Fibroblast of the conjunctiva (primary cell): Measurements from ENCODE around the gene WBP1L.
"Not testable (repeated sequence)": the region's sequence is repeated elsewhere in the genome, so short reads cannot be mapped to it uniquely, and the experiment has no call there.

ENCODE experiments used
- DNase-seq: peaks from one replicate; pipeline ENCODE4 v3.0.0-alpha.2; 2010; ENCODE audit warnings: low read depth

The WBP1L gene

DNA sequence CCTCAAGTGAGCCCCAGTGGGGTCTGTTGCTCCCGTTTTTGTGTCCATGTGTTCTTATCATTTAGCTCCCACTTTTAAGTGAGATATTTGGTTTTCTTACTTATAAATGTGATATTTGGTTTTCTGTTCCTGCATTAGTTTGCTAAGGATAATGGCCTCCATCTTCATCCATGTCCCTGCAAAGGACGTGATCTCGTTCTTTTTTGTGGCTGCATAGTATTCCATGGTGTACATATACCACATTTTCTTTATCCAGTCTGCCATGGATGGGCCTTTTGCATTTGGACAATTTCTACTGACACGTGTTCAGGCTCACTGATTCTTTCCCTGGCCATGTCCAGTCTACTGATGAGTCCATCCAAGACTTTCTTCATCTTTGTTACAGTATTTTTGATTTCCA lies 19.8 kb upstream of the WBP1L start:
- DNase-seq, result no peak

DNA sequence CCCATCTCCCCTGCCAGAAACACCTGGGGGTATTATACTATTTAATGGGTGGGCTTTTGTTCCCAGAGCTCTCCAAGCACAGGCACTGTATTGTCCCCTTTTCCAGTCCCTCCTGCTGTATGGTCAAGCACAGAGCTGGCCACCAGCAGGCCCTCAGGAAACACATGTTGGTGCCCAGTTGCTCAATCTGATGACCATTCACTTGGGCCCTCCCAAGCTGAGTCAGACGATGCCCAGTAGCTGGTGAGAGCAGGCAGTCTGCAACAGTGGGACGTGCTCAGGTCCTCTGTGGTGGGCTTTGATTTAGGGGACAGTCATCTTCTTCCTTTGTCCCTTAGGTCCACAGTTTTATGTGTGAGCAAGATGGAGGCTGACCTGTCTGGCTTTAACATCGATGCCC lies 17.5 kb upstream of the WBP1L start:
- no peak for DNase-seq

GRCh38 chr10:102727037-102727818 lies 16.5 kb upstream of the WBP1L start:
- DNase-seq, result no peak

- DNase-seq, result peak; percentile 59
Observed at GRCh38 chr10:102729029-102730026, 14.4 kb upstream of the WBP1L start.

DNA sequence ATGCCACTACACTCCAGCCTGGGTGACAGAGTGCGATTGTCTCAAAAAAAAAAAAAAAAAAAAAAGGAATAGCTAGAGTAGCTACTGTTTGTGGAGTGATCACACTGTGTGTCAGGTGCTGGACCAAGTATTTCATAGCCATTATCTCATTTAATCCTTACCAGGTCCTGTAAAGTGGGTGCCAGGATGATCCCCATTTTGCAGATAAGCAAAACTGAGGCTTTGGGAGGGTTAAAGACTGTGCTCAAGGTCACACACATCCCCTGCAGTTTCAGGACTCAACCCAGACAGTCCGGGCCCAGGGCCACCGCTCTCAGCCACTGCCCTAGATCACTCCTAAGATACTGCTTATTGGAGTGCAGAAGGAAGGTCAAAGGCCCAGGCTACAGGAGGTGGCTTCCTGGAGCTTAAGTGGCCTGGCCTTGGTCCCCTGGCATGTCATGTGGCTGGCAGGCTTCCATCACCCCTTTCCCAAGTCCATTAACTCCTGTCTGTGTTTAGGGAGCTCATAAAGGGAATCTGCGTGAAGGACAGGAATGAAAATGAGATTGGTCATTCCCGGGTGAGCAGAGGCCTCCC lies 12.4 kb upstream of the WBP1L start:
- DNase-seq, result no peak

DNA sequence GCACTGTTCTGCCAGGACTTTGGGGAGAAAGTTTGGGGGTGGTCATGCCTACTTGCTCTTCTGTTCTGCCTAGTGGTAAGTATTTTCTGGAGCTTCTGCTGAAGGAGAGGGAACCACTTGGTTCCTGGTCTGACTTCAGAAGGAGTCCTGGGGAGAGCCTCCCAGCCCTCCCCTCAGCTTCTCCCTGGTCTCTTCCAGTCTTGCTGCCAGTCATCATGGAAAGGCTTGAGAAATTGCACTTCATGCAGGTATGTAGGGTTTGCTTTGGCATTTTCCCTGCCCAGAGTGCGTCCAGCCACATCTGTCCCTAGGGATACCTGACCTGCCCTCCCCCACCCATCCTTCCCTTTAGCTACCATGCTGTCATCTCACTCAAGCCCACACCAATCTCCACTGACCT lies 11.1 kb upstream of the WBP1L start:
- DNase-seq, result no peak

DNA sequence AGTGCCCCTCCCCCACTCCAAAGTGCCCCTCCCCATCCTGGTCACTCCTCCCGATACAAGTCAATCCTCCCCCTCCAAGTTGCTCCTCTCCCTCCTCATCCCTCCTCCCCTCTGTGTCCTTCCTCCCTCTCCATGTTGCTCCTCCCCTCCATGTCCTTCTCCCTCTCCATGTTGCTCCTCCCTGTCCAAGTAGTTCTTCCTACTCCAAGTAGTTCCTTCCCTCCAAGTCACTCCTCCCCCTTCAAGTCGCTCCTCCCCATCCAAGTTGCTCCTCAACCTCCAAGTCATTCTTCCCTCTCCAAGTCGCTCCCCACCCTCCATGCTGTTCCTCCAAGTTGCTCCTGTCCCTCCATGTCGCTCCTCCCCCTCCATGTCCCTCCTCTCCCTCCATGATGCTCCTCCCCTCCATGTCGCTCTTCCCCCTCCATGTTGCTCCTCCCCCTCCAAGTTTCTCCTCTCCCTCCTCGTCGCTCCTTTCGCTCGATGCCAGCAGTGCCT lies 8.6 kb upstream of the WBP1L start:
- DNase-seq, result no peak

DNA sequence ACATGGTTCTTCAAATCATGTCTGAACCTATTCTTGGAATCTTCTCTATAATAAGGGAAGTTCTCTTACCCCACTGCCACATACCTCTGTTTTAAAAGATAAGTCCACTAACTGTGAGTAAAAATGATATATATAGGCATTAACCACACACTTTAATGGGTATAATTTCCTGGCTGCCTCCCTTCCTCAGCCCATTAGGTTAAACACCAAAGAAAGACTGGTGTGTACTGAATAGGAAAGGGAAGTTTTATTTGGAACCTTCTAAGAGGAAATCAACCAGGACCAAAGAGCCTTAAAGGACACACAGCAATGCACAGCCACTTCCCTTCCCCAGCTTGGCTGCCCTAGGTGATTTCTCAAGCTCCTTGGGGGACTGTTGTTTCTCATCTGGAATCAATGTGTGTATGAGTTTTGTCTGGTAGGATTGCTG lies 5.0 kb upstream of the WBP1L start:
- no peak for DNase-seq

GRCh38 chr10:102740229-102740628 lies 3.5 kb upstream of the WBP1L start:
- DNase-seq, result no peak

DNA sequence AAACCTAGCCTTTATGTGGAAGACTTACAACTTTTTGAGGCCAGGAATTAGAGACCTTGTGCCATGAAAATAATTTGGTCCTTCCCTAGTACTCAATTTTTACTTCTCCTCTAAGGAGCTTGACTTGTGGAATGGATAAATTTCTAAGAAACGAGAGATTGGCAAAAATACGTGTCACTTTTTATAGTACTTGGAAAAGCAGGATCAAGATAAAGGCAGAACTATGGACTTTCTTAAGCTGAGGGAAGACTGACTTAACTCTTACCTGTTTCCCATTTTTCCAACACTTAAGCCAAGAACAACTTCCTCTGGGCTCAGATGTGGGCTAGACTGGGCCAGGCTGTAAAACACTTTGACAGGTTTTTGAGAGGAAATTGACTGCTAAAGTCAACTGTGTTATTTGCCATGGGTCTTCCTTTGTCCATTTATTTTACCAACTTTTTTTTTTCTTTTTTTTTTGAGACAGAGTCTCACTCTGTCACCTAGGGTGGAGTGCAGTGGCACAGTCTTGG lies 2.0 kb upstream of the WBP1L start:
- no peak for DNase-seq

- not testable (repeated sequence) for DNase-seq
Observed at GRCh38 chr10:102742313-102742712, 1.4 kb upstream of the WBP1L start.

- DNase-seq, result no peak
Observed at GRCh38 chr10:102743078-102743587, 615 bp upstream of the WBP1L start.

GRCh38 chr10:102744374-102745051 lies 765 bp downstream of the WBP1L start:
- no peak for DNase-seq

- DNase-seq, result no peak
Observed at GRCh38 chr10:102745157-102745556, 1.4 kb downstream of the WBP1L start.

DNA sequence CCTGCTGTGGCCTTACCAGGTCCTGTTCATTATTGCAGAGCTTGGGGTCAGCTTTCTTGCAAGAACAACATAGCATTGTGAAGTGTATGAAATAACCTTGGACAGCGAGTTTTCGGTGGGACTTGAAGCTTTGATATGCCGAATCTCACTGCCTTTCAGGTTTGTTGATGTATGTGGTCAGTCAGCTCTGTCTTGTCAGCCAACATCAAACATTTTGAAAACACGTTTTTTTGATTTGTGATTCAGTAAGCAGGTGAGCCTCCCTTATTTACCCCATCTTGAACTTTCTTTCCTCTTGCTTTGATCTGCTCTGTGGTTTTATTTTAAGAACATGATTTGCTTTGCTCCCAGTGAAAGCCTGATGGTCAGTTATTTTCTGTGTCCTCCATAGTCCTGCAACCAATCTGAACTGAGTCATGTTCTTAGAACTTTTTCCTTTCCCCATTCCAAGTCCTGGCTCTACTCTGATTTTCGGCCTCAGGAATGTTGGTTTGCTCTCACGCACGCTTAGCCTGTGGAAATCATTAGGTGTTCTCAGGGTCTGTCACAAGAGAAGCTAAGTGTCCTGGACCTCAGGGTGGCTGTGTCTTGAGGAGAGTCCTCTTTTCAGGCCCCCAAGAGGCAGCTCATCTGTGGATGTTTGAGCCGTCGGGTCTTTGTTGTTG lies 8.7 kb downstream of the WBP1L start:
- no peak for DNase-seq

- DNase-seq, result peak; percentile 65
Observed at GRCh38 chr10:102752934-102753664, 9.4 kb downstream of the WBP1L start.

- no peak for DNase-seq
Observed at GRCh38 chr10:102753718-102754117, 10.0 kb downstream of the WBP1L start.

GRCh38 chr10:102757323-102757722 lies 13.6 kb downstream of the WBP1L start:
- DNase-seq, result no peak

DNA sequence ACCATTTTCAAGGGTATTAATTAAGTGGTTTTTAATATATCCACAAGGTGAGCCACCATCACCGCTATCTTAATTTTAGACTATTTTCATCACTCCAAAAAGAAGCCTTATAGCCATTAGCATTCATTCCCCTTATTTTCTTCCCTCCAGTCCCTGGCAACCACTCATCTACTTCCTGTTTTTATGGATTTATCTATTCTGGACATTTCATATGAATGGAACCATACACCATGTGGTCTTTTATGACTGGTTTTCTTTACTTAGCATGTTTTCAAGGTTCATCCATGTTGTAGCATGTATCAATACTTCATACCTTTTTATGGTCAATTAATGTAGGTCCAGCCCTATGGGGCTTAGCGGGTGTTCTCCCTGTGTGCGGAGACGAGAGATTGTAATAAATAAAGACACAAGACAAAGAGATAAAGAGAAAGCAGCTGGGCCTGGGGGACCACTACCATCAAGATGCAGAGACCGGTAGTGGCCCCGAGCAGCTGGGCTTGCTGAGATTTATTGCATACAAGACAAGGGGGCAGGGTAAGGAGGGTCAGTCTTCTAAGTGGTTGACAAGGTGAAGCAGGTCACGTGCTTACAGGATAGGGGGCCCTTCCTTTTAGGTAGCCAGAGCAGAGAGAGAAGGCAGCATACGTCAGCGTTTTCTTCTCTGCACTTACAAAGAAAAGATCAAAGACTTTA lies 14.6 kb downstream of the WBP1L start:
- DNase-seq, result no peak

- not testable (repeated sequence) for DNase-seq
Observed at GRCh38 chr10:102758933-102759262, 15.2 kb downstream of the WBP1L start.
